Measurements from ENCODE around the gene MRGPRG.

GRCh38 chr11:3202305-3202704 is 16.3 kb downstream of the MRGPRG start:
- TF ChIP-seq, protein P1, sequence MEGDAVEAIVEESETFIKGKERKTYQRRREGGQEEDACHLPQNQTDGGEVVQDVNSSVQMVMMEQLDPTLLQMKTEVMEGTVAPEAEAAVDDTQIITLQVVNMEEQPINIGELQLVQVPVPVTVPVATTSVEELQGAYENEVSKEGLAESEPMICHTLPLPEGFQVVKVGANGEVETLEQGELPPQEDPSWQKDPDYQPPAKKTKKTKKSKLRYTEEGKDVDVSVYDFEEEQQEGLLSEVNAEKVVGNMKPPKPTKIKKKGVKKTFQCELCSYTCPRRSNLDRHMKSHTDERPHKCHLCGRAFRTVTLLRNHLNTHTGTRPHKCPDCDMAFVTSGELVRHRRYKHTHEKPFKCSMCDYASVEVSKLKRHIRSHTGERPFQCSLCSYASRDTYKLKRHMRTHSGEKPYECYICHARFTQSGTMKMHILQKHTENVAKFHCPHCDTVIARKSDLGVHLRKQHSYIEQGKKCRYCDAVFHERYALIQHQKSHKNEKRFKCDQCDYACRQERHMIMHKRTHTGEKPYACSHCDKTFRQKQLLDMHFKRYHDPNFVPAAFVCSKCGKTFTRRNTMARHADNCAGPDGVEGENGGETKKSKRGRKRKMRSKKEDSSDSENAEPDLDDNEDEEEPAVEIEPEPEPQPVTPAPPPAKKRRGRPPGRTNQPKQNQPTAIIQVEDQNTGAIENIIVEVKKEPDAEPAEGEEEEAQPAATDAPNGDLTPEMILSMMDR (IDR thresholded peaks at IDR 0.05; ENCODE audit: low read length) = no peak
- no peak for TF ChIP-seq EZH2 (IDR thresholded peaks at IDR 0.05; ENCODE audit: borderline replicate concordance, low read length)
